ENCODE results near the gene FAM193B. TPM values are rescaled to one million over a fixed set of nuclear protein-coding genes. Genes with fewer than 3 reads are reported as not detected.
A peak's percentile ranks its signal among the peaks of the same experiment; 100 is the strongest.

The FAM193B gene
- total and polyA plus RNA-seq, 2 of the 13 experiments (the other 11 are each of a cell fraction or from before 2014, with no cell fraction given), result 21.2 to 40.9 TPM

- 0 out of 2 replicates have a peak, but pooled peaks have one; percentile 42 for TF ChIP-seq MIER2 (CRISPR knock-in tag; IDR thresholded peaks at IDR 0.05)
- no peak for TF ChIP-seq PHB2 (IDR thresholded peaks at IDR 0.05; ENCODE audit: partially characterized antibody)
- no peak for TF ChIP-seq ZNF776 (CRISPR knock-in tag; IDR thresholded peaks at IDR 0.05)
- TF ChIP-seq DDIT3 (CRISPR knock-in tag; IDR thresholded peaks at IDR 0.05), result no peak
- no peak; the same call in 1 of the 2 replicates for TF ChIP-seq ZNF615 (CRISPR knock-in tag; IDR thresholded peaks at IDR 0.05; ENCODE audit: borderline replicate concordance)
- no peak for TF ChIP-seq HIVEP1 (CRISPR knock-in tag; IDR thresholded peaks at IDR 0.05)
- TF ChIP-seq HBP1 (CRISPR knock-in tag; IDR thresholded peaks at IDR 0.05; ENCODE audit: low read depth), result no peak
- no peak for TF ChIP-seq ZNF552 (CRISPR knock-in tag; IDR thresholded peaks at IDR 0.05; ENCODE audit: borderline replicate concordance)
- no peak for TF ChIP-seq ZBTB46 (CRISPR knock-in tag; IDR thresholded peaks at IDR 0.05; ENCODE audit: borderline replicate concordance)
- TF ChIP-seq U2AF2 (IDR thresholded peaks at IDR 0.05; ENCODE audit: low read depth, low read length), result no peak
- no peak for TF ChIP-seq KLF6 (CRISPR knock-in tag; IDR thresholded peaks at IDR 0.05)
- TF ChIP-seq ZNF589 (CRISPR knock-in tag; conservative IDR thresholded peaks at IDR 0.05), result no peak
- no peak for TF ChIP-seq ZNF44 (CRISPR knock-in tag; IDR thresholded peaks at IDR 0.05)
- TF ChIP-seq ZNF781 (CRISPR knock-in tag; IDR thresholded peaks at IDR 0.05; ENCODE audit: borderline replicate concordance, not compliant biosample characterization), result no peak
- TF ChIP-seq, protein P1, sequence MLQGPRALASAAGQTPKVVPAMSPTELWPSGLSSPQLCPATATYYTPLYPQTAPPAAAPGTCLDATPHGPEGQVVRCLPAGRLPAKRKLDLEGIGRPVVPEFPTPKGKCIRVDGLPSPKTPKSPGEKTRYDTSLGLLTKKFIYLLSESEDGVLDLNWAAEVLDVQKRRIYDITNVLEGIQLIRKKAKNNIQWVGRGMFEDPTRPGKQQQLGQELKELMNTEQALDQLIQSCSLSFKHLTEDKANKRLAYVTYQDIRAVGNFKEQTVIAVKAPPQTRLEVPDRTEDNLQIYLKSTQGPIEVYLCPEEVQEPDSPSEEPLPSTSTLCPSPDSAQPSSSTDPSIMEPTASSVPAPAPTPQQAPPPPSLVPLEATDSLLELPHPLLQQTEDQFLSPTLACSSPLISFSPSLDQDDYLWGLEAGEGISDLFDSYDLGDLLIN (CRISPR knock-in tag; IDR thresholded peaks at IDR 0.05; ENCODE audit: borderline replicate concordance), result no peak
- no peak for TF ChIP-seq CEBPB (IDR thresholded peaks at IDR 0.05; ENCODE audit: borderline replicate concordance, low read depth, low read length)
- peak; percentile 49; the same call in 1 of the 2 replicates for TF ChIP-seq ZNF605 (CRISPR knock-in tag; IDR thresholded peaks at IDR 0.05)
- TF ChIP-seq HCFC1 (IDR thresholded peaks at IDR 0.05; ENCODE audit: low read depth, low read length), result peak; percentile 79
- no peak for TF ChIP-seq ZNF570 (CRISPR knock-in tag; IDR thresholded peaks at IDR 0.05; ENCODE audit: borderline replicate concordance)
- no peak for TF ChIP-seq MXI1 (IDR thresholded peaks at IDR 0.05; ENCODE audit: borderline replicate concordance, low read depth, low read length)
- no peak for TF ChIP-seq ZFP36 (IDR thresholded peaks at IDR 0.05; ENCODE audit: borderline replicate concordance, low read depth, low read length, partially characterized antibody)
- TF ChIP-seq ZNF496 (CRISPR knock-in tag; IDR thresholded peaks at IDR 0.05; ENCODE audit: insufficient replicate concordance), result no peak
- TF ChIP-seq ZNF83 (CRISPR knock-in tag; IDR thresholded peaks at IDR 0.05; ENCODE audit: borderline replicate concordance), result no peak
These were observed at the start of gene FAM193B (continued) for GRCh38 chr5:177554474-177555111.
